Right renal pelvis (tissue), 4 donors: Measurements from ENCODE around the gene ATP5PD. TPM values are rescaled to one million over a fixed set of nuclear protein-coding genes. Genes with fewer than 3 reads are reported as not detected.
"Not testable (repeated sequence)": the region's sequence is repeated elsewhere in the genome, so short reads cannot be mapped to it uniquely, and the experiment has no call there.

Experiments
- DNase-seq, 4 donors: peaks; one replicate each; pipeline ENCODE4 v3.0.0-alpha.2; 2013; ENCODE audit warnings: low read depth in 4 of 4, low spot score in 3 of 4, missing footprints in 1 of 4
- polyA plus RNA-seq, 4 donors: library from polyadenylated mRNA; unstranded; fragments of 120-200 nt; gene quantifications; one replicate each; pipeline ENCODE4 v1.2.1, GENCODE V29; 2013; ENCODE audit not compliant: insufficient read length in 4 of 4

Gene ATP5PD
- polyA plus RNA-seq, 4 donors: 323 to 364 (median 341) TPM

- not testable (repeated sequence) for DNase-seq
Measured at GRCh38 chr17:75025398-75025734, 21.4 kb downstream of the ATP5PD start.

DNA sequence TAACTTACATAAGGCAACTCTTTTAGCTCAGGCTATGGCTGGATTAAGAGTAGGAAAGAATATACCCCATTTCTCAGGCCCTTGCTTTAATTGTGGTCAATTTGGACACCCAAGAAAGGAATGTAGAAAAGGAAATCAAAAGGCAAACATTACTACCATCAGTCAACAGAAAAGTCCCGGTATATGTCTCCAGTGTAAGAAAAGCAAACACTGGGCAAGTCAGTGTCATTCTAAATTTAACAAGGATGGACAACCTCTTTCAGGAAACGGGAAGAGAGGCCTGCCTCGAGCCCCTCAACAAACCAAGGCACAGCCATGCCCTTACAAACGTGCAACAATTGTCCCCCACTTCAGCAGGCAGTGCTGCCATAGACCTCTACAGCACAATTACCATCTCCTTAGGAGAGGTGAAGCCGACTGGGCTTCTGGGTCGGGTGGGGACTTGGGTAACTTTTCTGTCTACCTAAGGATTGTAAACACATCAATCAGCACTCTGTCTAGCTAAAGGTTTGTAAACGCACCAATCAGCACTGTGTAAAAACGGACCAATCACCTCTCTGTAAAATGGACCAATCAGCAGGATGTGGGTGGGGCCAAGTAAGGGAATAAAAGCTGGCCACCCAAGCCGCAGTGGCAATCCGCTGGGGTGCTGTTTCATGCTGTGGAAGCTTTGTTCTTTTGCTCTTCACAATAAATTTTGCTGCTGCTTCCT, 21.9 kb downstream of the ATP5PD start:
- DNase-seq: no peak

DNA sequence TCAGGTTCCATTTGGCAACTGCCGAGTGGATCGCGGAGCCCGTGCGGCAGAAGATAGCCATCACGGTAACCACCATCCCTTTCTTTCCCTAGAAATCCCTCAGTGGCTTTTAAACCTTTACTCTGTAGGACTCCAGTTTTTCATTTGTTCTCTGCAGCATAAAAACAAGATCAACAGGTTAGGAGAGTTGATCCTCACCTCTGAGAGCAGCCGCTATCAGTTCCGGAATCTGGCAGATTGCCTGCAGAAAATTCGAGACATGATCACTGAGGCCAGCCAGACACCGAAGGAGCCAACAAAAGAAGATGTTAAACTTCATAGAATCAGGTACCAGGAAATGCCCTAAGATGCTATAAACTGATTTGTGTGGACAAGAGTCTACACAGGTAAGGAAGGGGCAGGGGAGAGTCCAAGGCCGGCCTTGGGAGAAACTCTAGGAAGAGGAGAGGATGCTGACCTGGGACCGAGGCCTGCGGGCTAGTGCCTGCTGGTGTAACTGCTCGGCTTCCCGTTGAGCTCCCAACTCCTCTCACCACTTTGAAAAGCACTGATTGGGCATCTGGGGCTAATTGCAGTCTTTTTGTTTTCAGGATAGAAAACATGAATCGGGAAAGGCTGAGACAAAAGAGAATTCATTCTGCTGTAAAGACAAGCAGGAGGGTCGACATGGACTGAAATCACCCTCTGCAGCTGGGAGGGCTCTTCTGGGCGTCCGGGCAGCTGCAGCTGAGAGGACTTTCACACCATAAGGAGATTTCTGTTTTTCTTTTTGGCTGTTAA, 26.2 kb downstream of the ATP5PD start:
- DNase-seq: no peak

DNA sequence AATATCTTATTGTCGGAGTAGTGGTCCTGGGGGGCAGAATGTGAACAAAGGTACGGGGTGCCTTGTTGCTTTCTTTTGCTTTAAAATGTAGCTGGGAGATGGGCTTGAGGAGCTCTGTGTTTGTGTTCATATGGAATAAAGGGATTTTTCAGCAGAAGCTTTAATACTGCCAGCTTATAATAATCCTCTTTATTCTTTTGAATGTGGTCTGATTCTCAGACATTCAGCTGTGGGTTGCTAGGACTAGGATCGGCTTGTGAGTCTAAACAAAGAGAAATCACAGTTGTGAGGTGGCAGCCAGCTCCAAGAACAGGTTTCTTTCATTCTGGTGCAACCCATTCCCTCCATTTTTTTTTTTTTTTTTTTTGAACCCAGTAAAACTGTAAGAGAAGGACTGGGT, 27.1 kb downstream of the ATP5PD start:
- no peak for DNase-seq

- no peak for DNase-seq
Measured at GRCh38 chr17:75019146-75019545, 27.6 kb downstream of the ATP5PD start.

DNA sequence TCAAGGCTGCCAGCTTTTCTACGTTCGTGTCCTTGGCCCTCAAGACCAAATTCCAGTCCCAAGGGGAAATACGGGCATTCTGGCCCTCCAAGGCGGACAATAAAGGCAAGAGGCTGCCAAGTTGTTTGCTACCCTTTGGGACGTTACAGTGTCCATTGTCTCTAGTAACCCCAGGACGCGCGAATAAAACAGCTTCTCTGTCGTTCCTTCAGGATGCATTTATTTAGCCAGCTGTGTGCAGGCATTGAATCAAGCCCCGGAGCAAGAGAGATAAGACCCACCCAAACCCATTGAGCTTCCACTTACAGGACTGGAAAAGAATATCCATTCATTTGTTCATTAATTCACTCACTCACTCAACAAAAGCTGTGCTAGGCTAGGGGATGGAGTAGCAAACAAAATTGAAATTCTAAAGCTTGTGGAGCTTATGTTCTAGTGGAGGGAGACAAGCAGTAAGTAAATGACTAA, 33.6 kb downstream of the ATP5PD start:
- DNase-seq: no peak

DNA sequence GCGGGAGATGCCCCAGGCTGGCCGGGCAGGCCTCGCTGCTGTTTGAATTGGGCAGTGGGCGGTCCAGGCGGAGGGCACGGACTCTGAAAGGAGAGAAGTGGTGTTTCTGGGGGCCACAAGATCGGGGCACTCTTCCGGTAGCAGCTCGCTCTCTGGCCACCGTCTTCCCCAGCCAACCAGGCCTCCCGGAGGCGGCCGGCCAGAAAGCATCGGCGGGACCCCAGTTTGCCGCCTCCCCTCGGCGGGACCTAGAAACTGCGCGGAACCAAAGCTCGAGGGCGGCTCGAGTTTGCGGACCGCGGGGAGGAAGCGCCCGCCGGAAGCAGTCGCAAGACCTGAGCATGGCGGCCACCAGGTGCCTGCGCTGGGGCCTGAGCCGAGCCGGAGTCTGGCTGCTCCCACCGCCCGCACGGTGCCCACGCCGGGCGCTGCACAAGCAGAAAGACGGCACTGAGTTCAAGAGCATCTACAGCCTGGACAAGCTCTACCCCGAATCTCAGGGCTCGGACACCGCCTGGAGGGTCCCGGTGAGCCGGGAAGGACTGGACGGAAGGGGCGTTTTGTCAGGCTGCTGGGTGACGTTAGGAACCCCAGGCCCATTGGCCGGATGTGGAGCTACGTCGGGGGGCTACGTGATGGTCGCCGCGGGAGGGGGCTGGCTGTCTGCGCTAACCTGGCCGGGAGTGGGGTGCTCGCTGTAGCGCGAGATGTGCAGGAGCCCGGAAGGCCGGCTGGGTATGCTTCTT, 34.2 kb downstream of the ATP5PD start, which contains the start of gene MRPL58:
Gene MRPL58, plus strand, starts transcription at position 325 of the 746 bp plus-strand sequence. Its CDS starts 17 bp downstream, at position 342.
- peak in 2 of 4 donors; percentile 78 to 81 for DNase-seq

GRCh38 chr17:75012096-75012345, 34.7 kb downstream of the ATP5PD start:
- no peak for DNase-seq

GRCh38 chr17:75011401-75012095, 35.2 kb downstream of the ATP5PD start:
- DNase-seq: peak in 1 of 4 donors; percentile 48

- DNase-seq: no peak
Measured at GRCh38 chr17:75010683-75011400, 35.9 kb downstream of the ATP5PD start.

DNA sequence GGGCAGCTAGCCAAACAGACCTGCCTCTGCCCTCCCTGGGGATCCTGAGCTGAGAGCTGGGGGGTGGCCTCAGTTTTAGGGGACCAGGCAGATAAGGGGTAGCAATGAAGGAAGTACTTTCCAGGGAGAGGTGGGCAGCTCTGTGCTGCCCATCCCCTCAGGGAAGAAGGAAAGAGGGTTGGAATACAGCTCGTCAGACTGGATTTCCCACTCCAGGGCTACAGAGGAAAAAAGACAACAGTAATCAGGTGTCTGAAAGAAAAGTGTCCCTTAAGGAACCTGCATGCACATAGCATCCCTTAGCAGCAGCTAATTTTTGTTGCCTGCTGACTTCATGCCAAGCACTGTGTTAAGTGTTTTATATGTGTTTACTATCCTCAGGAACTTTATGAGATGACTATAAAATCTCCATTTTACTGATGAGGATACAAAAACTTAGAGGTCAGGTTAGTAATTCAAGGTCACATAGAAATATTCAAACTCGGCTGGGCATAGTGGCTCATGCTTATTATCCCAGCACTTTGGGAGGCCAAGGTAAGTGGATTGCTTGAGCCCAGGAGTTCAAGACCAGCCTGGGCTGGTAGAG, 37.5 kb downstream of the ATP5PD start:
- DNase-seq: no peak

GRCh38 chr17:75008373-75008772, 38.4 kb downstream of the ATP5PD start:
- DNase-seq: no peak

DNA sequence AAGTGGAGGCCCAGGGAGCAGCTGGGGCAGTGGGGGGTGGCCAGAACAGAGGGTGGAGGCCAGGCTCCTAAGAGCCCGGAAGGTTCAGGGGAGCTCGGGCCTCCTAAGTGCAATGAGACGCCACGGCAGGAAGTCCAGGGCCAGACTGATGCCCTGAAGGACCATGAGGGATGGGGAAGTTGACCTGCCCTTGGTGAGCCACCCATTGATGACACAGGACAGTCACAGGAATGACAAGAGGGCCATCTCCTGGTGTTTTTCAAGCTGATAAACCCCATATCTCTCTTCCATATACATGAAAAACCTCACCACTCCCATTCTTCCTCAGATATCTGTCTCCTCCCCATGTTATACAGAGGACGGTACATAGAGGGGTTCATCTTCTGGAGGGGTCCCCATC, 40.1 kb downstream of the ATP5PD start:
- no peak for DNase-seq

- DNase-seq: not testable (repeated sequence)
Measured at GRCh38 chr17:75006084-75006483, 40.7 kb downstream of the ATP5PD start.

DNA sequence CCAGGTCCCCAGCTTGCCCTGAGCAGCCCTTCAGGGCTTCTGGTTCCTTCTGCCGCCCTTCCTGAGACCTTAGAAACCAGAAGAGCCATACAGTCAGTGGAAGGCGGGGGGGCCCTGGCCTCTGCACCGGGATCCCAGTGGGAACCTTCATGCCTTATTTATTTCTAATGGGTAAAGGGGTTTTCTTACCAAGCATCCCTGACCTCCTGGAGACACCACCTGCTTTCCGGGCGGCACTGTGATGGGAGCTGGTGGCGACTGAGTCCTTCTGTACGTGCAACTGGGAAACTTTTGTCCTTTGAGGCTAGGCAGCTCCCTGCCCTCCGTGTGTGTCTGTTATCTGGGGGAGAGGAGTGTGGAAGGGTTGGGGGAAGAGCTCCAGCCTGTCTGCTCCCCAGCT, 41.5 kb downstream of the ATP5PD start:
- DNase-seq: no peak

GRCh38 chr17:75004371-75004770, 42.4 kb downstream of the ATP5PD start:
- DNase-seq: no peak

- DNase-seq: no peak
Measured at GRCh38 chr17:75003957-75004355, 42.8 kb downstream of the ATP5PD start.

DNA sequence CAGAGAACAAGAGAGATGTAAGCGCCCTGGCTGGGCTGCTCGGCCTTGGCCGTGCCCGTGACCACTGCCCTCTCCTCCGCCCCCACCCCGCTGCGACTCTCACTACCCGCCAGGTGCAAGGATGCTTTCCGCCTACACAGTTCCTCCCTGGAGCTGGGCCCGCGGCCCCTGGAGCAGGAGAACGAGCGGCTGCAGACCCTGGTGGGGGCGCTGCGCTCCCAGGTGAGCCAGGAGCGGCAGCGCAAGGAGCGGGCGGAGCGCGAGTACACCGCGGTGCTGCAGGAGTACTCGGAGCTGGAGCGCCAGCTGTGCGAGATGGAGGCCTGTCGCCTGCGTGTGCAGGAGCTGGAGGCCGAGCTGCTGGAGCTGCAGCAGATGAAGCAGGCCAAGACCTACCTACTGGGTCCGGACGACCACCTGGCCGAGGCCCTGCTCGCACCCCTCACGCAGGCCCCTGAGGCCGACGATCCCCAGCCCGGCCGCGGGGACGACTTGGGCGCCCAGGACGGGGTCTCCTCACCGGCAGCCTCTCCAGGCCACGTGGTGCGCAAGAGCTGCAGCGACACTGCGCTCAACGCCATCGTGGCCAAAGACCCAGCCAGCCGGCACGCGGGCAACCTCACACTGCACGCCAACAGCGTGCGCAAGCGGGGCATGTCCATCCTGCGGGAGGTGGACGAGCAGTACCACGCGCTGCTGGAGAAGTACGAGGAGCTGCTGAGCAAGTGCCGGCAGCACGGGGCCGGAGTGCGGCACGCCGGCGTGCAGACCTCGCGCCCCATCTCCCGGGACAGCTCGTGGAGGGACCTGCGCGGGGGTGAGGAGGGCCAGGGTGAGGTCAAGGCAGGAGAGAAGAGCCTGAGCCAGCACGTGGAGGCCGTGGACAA, 43.5 kb downstream of the ATP5PD start:
- DNase-seq: no peak
